IMR-90 (cell line): Measurements from ENCODE around the gene RIC8A. TPM values are rescaled to one million over a fixed set of nuclear protein-coding genes. Genes with fewer than 3 reads are reported as not detected.

Experiments
- ATAC-seq: fragments of 200-7000 bp; cut with Tn5 transposase; 2 replicates; pipeline ENCODE4 v1.9.1; 2020; ENCODE audit warnings: low read depth, mild to moderate bottlenecking, moderate library complexity
- BruUV-seq: library from RNA; stranded (reverse); fragments of 400-500 nt; replicated peaks from 2 replicates; lab custom pipeline; 2021; lab: Mats Ljungman, UMichigan
- CTCF ChIA-PET: fragments of 300-600 bp; formaldehyde crosslinking; extraction: SDS; loops from one replicate; lab custom pipeline; 2021; ENCODE audit warnings: antibody characterized with exemption; lab: Yijun Ruan, JAX
- POLR2A ChIA-PET: fragments of 300-600 bp; sonication (Branson Sonifier 250); formaldehyde crosslinking; loops from one replicate; lab custom pipeline; 2022; ENCODE audit warnings: antibody characterized with exemption; ENCODE audit not compliant: unreplicated experiment; lab: Charles Lee
- DNase-seq: peaks from one replicate; pipeline ENCODE4 v3.0.0; 2013
- H2AFZ ChIP-seq: replicated peaks from 2 replicates; pipeline ENCODE3; 2013; ENCODE audit warnings: low read length, mild to moderate bottlenecking; ENCODE audit not compliant: poor library complexity
- H2AK5ac ChIP-seq: 2 replicates; pipeline ENCODE4 v1.6.1; 2013; ENCODE audit warnings: low read depth, low read length, inconsistent platforms
- H2AK9ac ChIP-seq: replicated peaks from 2 replicates; pipeline ENCODE3; 2013; ENCODE audit warnings: mild to moderate bottlenecking, low read depth, low read length, moderate library complexity; ENCODE audit not compliant: poor library complexity
- H2BK120ac ChIP-seq: 2 replicates; pipeline ENCODE4 v1.6.1; 2013; ENCODE audit warnings: low read depth, low read length, inconsistent platforms
- H2BK15ac ChIP-seq: 3 replicates; pipeline ENCODE4 v1.6.1; 2013; ENCODE audit warnings: low read depth, low read length, inconsistent platforms
- H2BK20ac ChIP-seq: 2 replicates; pipeline ENCODE4 v1.6.1; 2013; ENCODE audit warnings: low read depth, mild to moderate bottlenecking, inconsistent platforms, low read length, moderate library complexity
- H2BK5ac ChIP-seq: 2 replicates; pipeline ENCODE4 v1.6.1; 2013; ENCODE audit warnings: mild to moderate bottlenecking, low read depth, low read length, inconsistent platforms; ENCODE audit not compliant: poor library complexity, severe bottlenecking
- H3K14ac ChIP-seq: replicated peaks from 2 replicates; pipeline ENCODE4 v1.6.1; 2013; ENCODE audit warnings: low read depth, low read length, inconsistent platforms
- H3K18ac ChIP-seq: 2 replicates; pipeline ENCODE4 v1.6.1; 2013; ENCODE audit warnings: low read depth, low read length, control low read depth
- H3K23ac ChIP-seq: 2 replicates; pipeline ENCODE4 v1.6.1; 2013; ENCODE audit warnings: low read depth, low read length, inconsistent platforms
- H3K27ac ChIP-seq: 2 replicates; pipeline ENCODE4 v1.5.1; 2013; ENCODE audit warnings: mild to moderate bottlenecking, control low read depth, low read length; ENCODE audit not compliant: insufficient read depth
- H3K27me3 ChIP-seq: 2 replicates; pipeline ENCODE4 v1.6.1; 2013; ENCODE audit warnings: low read length; ENCODE audit not compliant: control insufficient read depth, insufficient read depth
- H3K36me3 ChIP-seq: 2 replicates; pipeline ENCODE4 v1.6.1; 2013; ENCODE audit warnings: low read length, mixed read lengths; ENCODE audit not compliant: control insufficient read depth, insufficient read depth
- H3K4ac ChIP-seq: 2 replicates; pipeline ENCODE4 v1.6.1; 2013; ENCODE audit warnings: low read depth, low read length, inconsistent platforms
- H3K4me1 ChIP-seq: 2 replicates; pipeline ENCODE4 v1.6.1; 2013; ENCODE audit warnings: low read length, mixed read lengths; ENCODE audit not compliant: control insufficient read depth, insufficient read depth
- H3K4me2 ChIP-seq: 2 replicates; pipeline ENCODE4 v1.6.1; 2013; ENCODE audit warnings: low read depth, mild to moderate bottlenecking, control low read depth, low read length, moderate library complexity
- H3K4me3 ChIP-seq: 2 replicates; pipeline ENCODE4 v1.5.1; 2013; ENCODE audit warnings: low read depth, mild to moderate bottlenecking, control low read depth, low read length, moderate library complexity; ENCODE audit not compliant: insufficient read depth
- H3K56ac ChIP-seq: 2 replicates; pipeline ENCODE4 v1.6.1; 2013; ENCODE audit warnings: low read length, inconsistent platforms; ENCODE audit not compliant: insufficient read depth; ENCODE audit errors: extremely low read depth
- H3K79me1 ChIP-seq, 2 experiments: 2 replicates each; pipeline ENCODE4 v1.6.1; 2013; ENCODE audit warnings: low read length in 2 of 2, inconsistent platforms in 1 of 2, low read depth in 1 of 2
- H3K9ac ChIP-seq: 2 replicates; pipeline ENCODE4 v1.6.1; 2013; ENCODE audit warnings: low read depth, low read length, control low read depth
- H3K9me1 ChIP-seq: 2 replicates; pipeline ENCODE4 v1.6.1; 2013; ENCODE audit warnings: low read length, inconsistent platforms; ENCODE audit not compliant: insufficient read depth
- H3K9me3 ChIP-seq: 2 replicates; pipeline ENCODE4 v1.6.1; 2013; ENCODE audit warnings: low read length; ENCODE audit not compliant: control insufficient read depth, insufficient read depth
- H4K20me1 ChIP-seq: 2 replicates; pipeline ENCODE4 v1.6.1; 2013; ENCODE audit warnings: low read length, inconsistent platforms; ENCODE audit not compliant: insufficient read depth
- H4K5ac ChIP-seq: 2 replicates; pipeline ENCODE4 v1.6.1; 2013; ENCODE audit warnings: mild to moderate bottlenecking, low read depth, low read length, control low read depth
- H4K8ac ChIP-seq, 2 experiments: 2 replicates each; pipeline ENCODE4 v1.6.1; 2013; ENCODE audit warnings: low read depth in 2 of 2, low read length in 2 of 2, control low read depth in 1 of 2, inconsistent platforms in 1 of 2
- H4K91ac ChIP-seq: 2 replicates; pipeline ENCODE4 v1.6.1; 2013; ENCODE audit warnings: low read depth, low read length, inconsistent platforms; ENCODE audit not compliant: insufficient read depth
- BHLHE40 ChIP-seq: fragments of 150-350 bp; IDR thresholded peaks from 2 replicates; pipeline ENCODE4 v1.6.1; 2016; ENCODE audit warnings: mild to moderate bottlenecking, low read depth, low read length
- CEBPB ChIP-seq: IDR thresholded peaks from 2 replicates; pipeline ENCODE4 v1.6.1; 2012; ENCODE audit warnings: low read depth, low read length, improper control_type of control experiment
- CHD1 ChIP-seq: IDR thresholded peaks from 2 replicates; pipeline ENCODE4 v1.6.1; 2012; ENCODE audit warnings: low read depth, low read length, improper control_type of control experiment
- ELK1 ChIP-seq: fragments of 150-350 bp; IDR thresholded peaks from 2 replicates; pipeline ENCODE4 v1.6.1; 2016; ENCODE audit warnings: low read depth, mild to moderate bottlenecking, low read length, moderate library complexity, borderline replicate concordance
- FOS ChIP-seq: fragments of 150-350 bp; IDR thresholded peaks from 2 replicates; pipeline ENCODE4 v1.6.1; 2016; ENCODE audit warnings: low read depth, low read length
- MAFK ChIP-seq: IDR thresholded peaks from 2 replicates; pipeline ENCODE4 v1.6.1; 2012; ENCODE audit warnings: low read depth, low read length, improper control_type of control experiment
- MAZ ChIP-seq: IDR thresholded peaks from 2 replicates; pipeline ENCODE4 v1.6.1; 2012; ENCODE audit warnings: low read depth, mild to moderate bottlenecking, low read length, improper control_type of control experiment, moderate library complexity, borderline replicate concordance
- MXI1 ChIP-seq: IDR thresholded peaks from 2 replicates; pipeline ENCODE4 v1.6.1; 2012; ENCODE audit warnings: low read depth, mild to moderate bottlenecking, low read length, moderate library complexity, borderline replicate concordance
- NFE2L2 ChIP-seq: fragments of 150-350 bp; IDR thresholded peaks from 2 replicates; pipeline ENCODE4 v1.6.1; 2016; ENCODE audit warnings: low read depth, mild to moderate bottlenecking, low read length
- POLR2A ChIP-seq: IDR thresholded peaks from 2 replicates; pipeline ENCODE4 v1.6.1; 2012; ENCODE audit warnings: mild to moderate bottlenecking, low read depth, low read length
- RCOR1 ChIP-seq: IDR thresholded peaks from 2 replicates; pipeline ENCODE4 v1.6.1; 2012; ENCODE audit warnings: mild to moderate bottlenecking, low read length, improper control_type of control experiment; ENCODE audit not compliant: insufficient replicate concordance
- RFX5 ChIP-seq: IDR thresholded peaks from 2 replicates; pipeline ENCODE4 v1.8.0; 2012; ENCODE audit warnings: low read depth, mild to moderate bottlenecking, low read length, moderate library complexity
- SMC3 ChIP-seq: fragments of 150-350 bp; IDR thresholded peaks from 2 replicates; pipeline ENCODE4 v1.6.1; 2016; ENCODE audit warnings: low read depth, mild to moderate bottlenecking, antibody characterized with exemption, low read length, moderate library complexity
- WGBS, 2 experiments: methylation state at CpG; one replicate each; pipeline versions ENCODE4 v1.1.5 to v1.1.7; 2013; ENCODE audit warnings: missing lambda C conversion rate in 2 of 2; ENCODE audit not compliant: insufficient read length in 1 of 2; ENCODE audit errors: extremely low coverage in 2 of 2; 5-methylcytosine and 5-hydroxymethylcytosine counted together
- dilution Hi-C: fragments of 300-500 bp; cut with HindIII; formaldehyde crosslinking; loops from one replicate; pipeline ENCODE4 v1.14.3; 2018; ENCODE audit warnings: low sequenced_read_pairs; ENCODE audit not compliant: unreplicated experiment
- in situ Hi-C: fragments of 300-500 bp; cut with MboI; formaldehyde crosslinking; loops from 3 replicates; pipeline ENCODE4 v1.14.3; 2019; ENCODE audit warnings: low sequenced_read_pairs, inconsistent platforms, mixed read lengths
- intact Hi-C: fragments of 100-400 bp; cut with micrococcal nuclease; formaldehyde crosslinking; loops from 2 replicates; pipeline ENCODE4 v1.10.0; 2022
- polyA plus RNA-seq, 3 experiments: library from polyadenylated mRNA; depleted of rRNA; stranded (reverse); fragments of >200 nt; gene quantifications; 2 replicates each; pipeline ENCODE4 v1.2.3, GENCODE V29; 2012; ENCODE audit warnings: low replicate concordance in 1 of 3
- total RNA-seq: library from RNA; depleted of rRNA; stranded (reverse); fragments of >200 nt; gene quantifications from 2 replicates; pipeline ENCODE4 v1.2.3, GENCODE V29; 2012
- TF ChIP-seq, protein P1 (sequence below): conservative IDR thresholded peaks from 2 replicates; pipeline ENCODE4 v1.5.1; 2012; ENCODE audit warnings: mild to moderate bottlenecking, low read depth, low read length, improper control_type of control experiment
- TF ChIP-seq, protein P2 (sequence below): fragments of 150-350 bp; IDR thresholded peaks from 2 replicates; pipeline ENCODE4 v1.6.1; 2017; ENCODE audit warnings: mild to moderate bottlenecking, antibody characterized with exemption, low read length, low read depth

The RIC8A gene
- total and polyA plus RNA-seq, 2 of the 4 experiments (the other 2 are of a cell fraction) = 129 to 188 TPM

DNA sequence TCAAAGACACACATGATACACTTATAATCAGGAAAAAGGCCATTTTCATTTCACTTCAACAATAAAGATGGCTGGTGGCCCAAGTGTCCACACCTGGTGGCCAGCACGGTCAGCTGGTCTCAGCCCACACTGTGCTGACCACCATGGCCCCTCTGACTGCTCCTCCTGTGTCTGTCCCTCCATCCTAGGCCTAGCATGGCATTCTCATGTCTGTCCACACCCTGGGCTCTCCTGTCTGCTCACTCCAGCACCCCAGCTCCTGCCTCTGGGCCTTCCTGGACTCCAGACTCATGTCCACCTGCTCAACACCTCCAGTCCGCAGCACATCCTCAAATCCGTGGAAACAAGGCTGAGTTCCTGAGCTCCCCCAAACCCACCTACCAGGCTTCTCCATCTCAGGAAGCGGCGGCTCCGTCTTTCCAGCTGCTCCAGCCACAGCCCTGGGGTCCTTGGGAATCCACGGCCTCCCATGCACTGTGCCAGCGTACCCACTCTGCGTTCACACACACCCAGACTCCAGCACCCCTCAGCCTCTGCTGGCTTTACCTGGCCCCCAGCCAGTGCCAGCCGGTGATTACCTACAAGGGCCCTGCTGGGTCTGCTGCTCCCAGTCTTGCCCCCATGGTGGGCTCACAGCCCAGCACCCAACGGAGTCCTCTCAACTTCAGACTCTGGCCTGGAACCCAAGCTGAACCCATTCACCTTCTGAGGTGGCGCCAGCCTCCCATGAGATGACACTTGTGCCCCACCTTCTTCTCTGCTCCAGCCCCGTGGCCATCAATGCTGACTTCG lies 14.7 kb downstream of the RIC8A start:
- intact Hi-C loops = no loop called here
- no peak overlapping the region for H4K91ac ChIP-seq
- H2BK15ac ChIP-seq = no peak overlapping the region
- no peak for DNase-seq
- H3K27ac ChIP-seq = no peak overlapping the region
- H2AK9ac ChIP-seq = no peak overlapping the region
- whole genome bisulfite sequencing, 2 experiments = 97% methylated on average over 9 of the region's 14 CpGs; no CpG with 5 or more reads in 1 of the 2 experiments
- in situ Hi-C loops = loop anchor here (10.0 kb wide), 1 partner anchor 63 kb away; the partner anchor contains the start of gene PGGHG
- H3K9me3 ChIP-seq = no peaks in the 10 kb centered on the region
- no peak overlapping the region for H2AFZ ChIP-seq
- H3K23ac ChIP-seq = no peak overlapping the region
- no peak overlapping the region for H3K14ac ChIP-seq
- H3K4ac ChIP-seq = no peak overlapping the region
- no peak overlapping the region for H3K18ac ChIP-seq
- H2BK120ac ChIP-seq = no peak overlapping the region
- H3K4me1 ChIP-seq = peaks cover 3% of the 10 kb centered on the region; the same call in 1 of the 2 replicates
- no TSS peak for BruUV-seq
- H3K4me3 ChIP-seq = no peak overlapping the region
- no peaks in the 10 kb centered on the region for H4K20me1 ChIP-seq
- no peak overlapping the region for H4K8ac ChIP-seq
- H3K79me1 ChIP-seq = peaks cover 4 to 15% of the 10 kb centered on the region in 2 experiments; a peak in 3 of 4 replicates
- no peak overlapping the region for H2AK5ac ChIP-seq
- CTCF ChIA-PET = no interaction called here
- no peaks in the 10 kb centered on the region for H3K27me3 ChIP-seq
- dilution Hi-C loops = no loop called here
- H2BK5ac ChIP-seq = no peak overlapping the region
- no peak overlapping the region for H3K4me2 ChIP-seq
- POLR2A ChIA-PET = no interaction called here
- H3K56ac ChIP-seq = no peak overlapping the region
- no peak for ATAC-seq
- H4K5ac ChIP-seq = no peak overlapping the region
- H2BK20ac ChIP-seq = no peak overlapping the region
- H3K36me3 ChIP-seq = peaks cover 16% of the 10 kb centered on the region
- no peak overlapping the region for H3K9ac ChIP-seq
- H3K9me1 ChIP-seq = no peaks in the 10 kb centered on the region
- TF ChIP-seq POLR2A = no peak
- TF ChIP-seq, protein P1, sequence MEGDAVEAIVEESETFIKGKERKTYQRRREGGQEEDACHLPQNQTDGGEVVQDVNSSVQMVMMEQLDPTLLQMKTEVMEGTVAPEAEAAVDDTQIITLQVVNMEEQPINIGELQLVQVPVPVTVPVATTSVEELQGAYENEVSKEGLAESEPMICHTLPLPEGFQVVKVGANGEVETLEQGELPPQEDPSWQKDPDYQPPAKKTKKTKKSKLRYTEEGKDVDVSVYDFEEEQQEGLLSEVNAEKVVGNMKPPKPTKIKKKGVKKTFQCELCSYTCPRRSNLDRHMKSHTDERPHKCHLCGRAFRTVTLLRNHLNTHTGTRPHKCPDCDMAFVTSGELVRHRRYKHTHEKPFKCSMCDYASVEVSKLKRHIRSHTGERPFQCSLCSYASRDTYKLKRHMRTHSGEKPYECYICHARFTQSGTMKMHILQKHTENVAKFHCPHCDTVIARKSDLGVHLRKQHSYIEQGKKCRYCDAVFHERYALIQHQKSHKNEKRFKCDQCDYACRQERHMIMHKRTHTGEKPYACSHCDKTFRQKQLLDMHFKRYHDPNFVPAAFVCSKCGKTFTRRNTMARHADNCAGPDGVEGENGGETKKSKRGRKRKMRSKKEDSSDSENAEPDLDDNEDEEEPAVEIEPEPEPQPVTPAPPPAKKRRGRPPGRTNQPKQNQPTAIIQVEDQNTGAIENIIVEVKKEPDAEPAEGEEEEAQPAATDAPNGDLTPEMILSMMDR = no peak
- no peak for TF ChIP-seq CEBPB
- no peak for TF ChIP-seq SMC3
- no peak for TF ChIP-seq MAZ
- no peak for TF ChIP-seq MXI1
- TF ChIP-seq, protein P2, sequence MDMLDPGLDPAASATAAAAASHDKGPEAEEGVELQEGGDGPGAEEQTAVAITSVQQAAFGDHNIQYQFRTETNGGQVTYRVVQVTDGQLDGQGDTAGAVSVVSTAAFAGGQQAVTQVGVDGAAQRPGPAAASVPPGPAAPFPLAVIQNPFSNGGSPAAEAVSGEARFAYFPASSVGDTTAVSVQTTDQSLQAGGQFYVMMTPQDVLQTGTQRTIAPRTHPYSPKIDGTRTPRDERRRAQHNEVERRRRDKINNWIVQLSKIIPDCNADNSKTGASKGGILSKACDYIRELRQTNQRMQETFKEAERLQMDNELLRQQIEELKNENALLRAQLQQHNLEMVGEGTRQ = no peak
- no peak for TF ChIP-seq RFX5
- no peak for TF ChIP-seq FOS
- no peak for TF ChIP-seq ELK1
- TF ChIP-seq RCOR1 = no peak
- TF ChIP-seq CHD1 = no peak
- TF ChIP-seq MAFK = no peak
- no peak for TF ChIP-seq BHLHE40
- TF ChIP-seq NFE2L2 = no peak
